HG03342 (cell line): ENCODE measurements around the gene TUBB1.

Source experiments
- ATAC-seq: cut with Tn5 transposase; IDR thresholded peaks from one replicate; pipeline ENCODE4 v1.9.1; 2021; ENCODE audit warnings: mild to moderate bottlenecking, moderate library complexity; ENCODE audit not compliant: unreplicated experiment

TUBB1 gene

GRCh38 chr20:59075934-59076508 is 56.8 kb downstream of the TUBB1 start:
- no peak for ATAC-seq
